ENCODE measurements around the gene ROBO1. TPM values are rescaled to one million over a fixed set of nuclear protein-coding genes. Genes with fewer than 3 reads are reported as not detected.

Gene ROBO1
- total and polyA plus RNA-seq, 2 of the 8 experiments (the other 6 are each of a cell fraction or from before 2014, with no cell fraction given), result 51.4 to 91.0 TPM

- Histone ChIP-seq H3K4ac (replicated peaks; ENCODE audit: insufficient read length, low read depth, low read length) (no peak overlapping the region), H3K23me2 (ENCODE audit: low read depth, low read length) (no peaks in the 10 kb centered on the region), H3K4me2 (ENCODE audit: insufficient read depth in 1 of 2, low read depth in 2 of 2, low read length in 2 of 2) (no peak overlapping the region), H4K20me1 (replicated peaks in 1 of 2; ENCODE audit: control insufficient read depth in 1 of 2, insufficient read depth in 2 of 2, low read length in 2 of 2) (no peaks in the 10 kb centered on the region), H3K9me3 (ENCODE audit: insufficient read depth in 2 of 2, low read depth in 1 of 2, low read length in 1 of 2) (no peaks in the 10 kb centered on the region), H2BK20ac (ENCODE audit: low read length) (no peak overlapping the region), H2BK5ac (ENCODE audit: low read depth, low read length) (no peak overlapping the region), H3K4me1 (replicated peaks in 1 of 4; ENCODE audit: control insufficient read depth in 3 of 4, insufficient read depth in 4 of 4, low read length in 3 of 4) (peaks cover 0 to 3% (median 2%) of the 10 kb centered on the region in 4 experiments; a peak in 3 of 7 replicates), H3K14ac (ENCODE audit: insufficient read length) (no peak overlapping the region), H2BK120ac (replicated peaks; ENCODE audit: low read depth, low read length) (no peak overlapping the region), H3K56ac (replicated peaks; ENCODE audit: insufficient read length, low read depth, low read length) (no peak overlapping the region), H4K91ac (replicated peaks; ENCODE audit: insufficient read length, low read length) (no peak overlapping the region), H3K79me1 (ENCODE audit: low read depth, low read length) (no peaks in the 10 kb centered on the region), H3K9ac (replicated peaks in 1 of 4; ENCODE audit: extremely low read depth in 1 of 4, low read depth in 3 of 4, low read length in 3 of 4) (no peak overlapping the region), H2BK15ac (ENCODE audit: low read length) (no peak overlapping the region), H3K23ac (ENCODE audit: insufficient read length) (no peak overlapping the region), H3K36me3 (ENCODE audit: control insufficient read depth in 2 of 4, insufficient read depth in 4 of 4, low read length in 3 of 4) (no peaks in the 10 kb centered on the region), H3K27ac (ENCODE audit: low read depth, low read length) (no peak overlapping the region), H3K79me2 (ENCODE audit: control insufficient read depth in 1 of 2, insufficient read depth in 2 of 2, low read length in 2 of 2) (no peaks in the 10 kb centered on the region), H3K4me3 (ENCODE audit: extremely low read depth in 1 of 4, insufficient read depth in 2 of 4, low read depth in 3 of 4, low read length in 4 of 4) (no peak overlapping the region), H4K8ac (ENCODE audit: extremely low read depth, insufficient read depth, low read length) (no peak overlapping the region), H4K5ac (ENCODE audit: insufficient read length, low read depth, low read length) (no peak overlapping the region), H3K27me3 (replicated peaks in 1 of 4; ENCODE audit: control insufficient read depth in 3 of 4, extremely low read depth in 1 of 4, insufficient read depth in 3 of 4, low read length in 3 of 4) (no peaks in the 10 kb centered on the region), H2BK12ac (ENCODE audit: low read depth, low read length) (no peak overlapping the region), H2AFZ (ENCODE audit: low read length) (no peak overlapping the region), H2AK5ac (ENCODE audit: low read depth, low read length) (no peak overlapping the region), H3K18ac (ENCODE audit: extremely low read depth, low read length) (no peak overlapping the region)
- POLR2A ChIA-PET (ENCODE audit: partially characterized antibody), result no interaction called here
- DNase-seq (ENCODE audit: low read depth in 1 of 2, low spot score in 2 of 2) (no peak), FAIRE-seq (no peak)
- WGBS, 2 experiments (ENCODE audit: extremely low coverage in 1 of 2, insufficient coverage in 1 of 2, insufficient read length in 1 of 2, insufficient replicate concordance in 2 of 2, low coverage in 1 of 2, low lambda C conversion rate in 2 of 2, missing lambda C conversion rate in 1 of 2), result 93% methylated on average over 2 of the region's 2 CpGs; no CpG with 5 or more reads in 1 of the 2 experiments
- CTCF ChIA-PET (ENCODE audit: partially characterized antibody), result interaction anchor here (0.7 kb wide), 1 partner anchor 928 kb away, joined by 4 read pairs; no protein-coding TSS in a partner anchor
- TF ChIP-seq E2F6 (IDR thresholded peaks at IDR 0.05), result no peak
- no peak for TF ChIP-seq USF2 (IDR thresholded peaks at IDR 0.05; ENCODE audit: low read length)
- TF ChIP-seq GABPA (IDR thresholded peaks at IDR 0.05; ENCODE audit: borderline replicate concordance, insufficient read depth, low read length), result no peak
- no peak for TF ChIP-seq SIRT6 (IDR thresholded peaks at IDR 0.05; ENCODE audit: low read length)
- no peak for TF ChIP-seq ZNF274 (IDR thresholded peaks at IDR 0.05; ENCODE audit: borderline replicate concordance, extremely low read depth, low read length)
- no peak for TF ChIP-seq HDAC2 (IDR thresholded peaks at IDR 0.05; ENCODE audit: borderline replicate concordance in 1 of 2, low read depth in 2 of 2, low read length in 2 of 2)
- TF ChIP-seq TEAD4 (IDR thresholded peaks at IDR 0.05; ENCODE audit: low read depth, low read length), result no peak
- TF ChIP-seq BACH1 (IDR thresholded peaks at IDR 0.05; ENCODE audit: low read length), result no peak
- no peak for TF ChIP-seq MAFK (IDR thresholded peaks at IDR 0.05; ENCODE audit: low read depth, low read length)
- TF ChIP-seq CHD2 (IDR thresholded peaks at IDR 0.05; ENCODE audit: low read length), result no peak
Observed at GRCh38 chr3:78725703-78726246, 1042.0 kb downstream of the ROBO1 start.
